Suprapubic skin (tissue), 3 donors: ENCODE results near the gene KARS1.

Experiments used
- CTCF ChIP-seq, 2 donors: fragments of 200-600 bp in 1 of 2; fragments of 450-650 bp in 1 of 2; sonication (generic) in 1 of 2; IDR thresholded peaks; one replicate each; pipeline ENCODE4 v1.5.1; 2016 to 2019; ENCODE audit warnings: antibody characterized with exemption in 2 of 2, mild to moderate bottlenecking in 1 of 2, moderate library complexity in 1 of 2
- POLR2AphosphoS5 ChIP-seq, 3 donors: sonication (generic); formaldehyde crosslinking; IDR thresholded peaks; one replicate each; pipeline ENCODE4 v1.6.1; 2017; ENCODE audit warnings: antibody characterized with exemption in 3 of 3

GRCh38 chr16:75660726-75661302 is 13.3 kb upstream of the KARS1 start:
- TF ChIP-seq CTCF (IDR thresholded peaks at IDR 0.05) (no peak), POLR2AphosphoS5 (IDR thresholded peaks at IDR 0.05) (no peak)
